Stimulated activated naive CD8-positive, alpha-beta T cell treated with anti-CD3 and anti-CD28 coated beads, Interleukin-15, Interleukin-2, amounts not matched to agents 100 U/mL and 50 U/mL, for 24 hours (primary cell): ENCODE results near the gene SYTL5.

Experiments
- ATAC-seq: fragments of 150-1000 bp; cut with Tn5 transposase; one replicate; pipeline ENCODE4 v1.10.0; 2021
- DNase-seq: peaks from one replicate; pipeline ENCODE4 v3.0.0; 2021

The SYTL5 gene

DNA sequence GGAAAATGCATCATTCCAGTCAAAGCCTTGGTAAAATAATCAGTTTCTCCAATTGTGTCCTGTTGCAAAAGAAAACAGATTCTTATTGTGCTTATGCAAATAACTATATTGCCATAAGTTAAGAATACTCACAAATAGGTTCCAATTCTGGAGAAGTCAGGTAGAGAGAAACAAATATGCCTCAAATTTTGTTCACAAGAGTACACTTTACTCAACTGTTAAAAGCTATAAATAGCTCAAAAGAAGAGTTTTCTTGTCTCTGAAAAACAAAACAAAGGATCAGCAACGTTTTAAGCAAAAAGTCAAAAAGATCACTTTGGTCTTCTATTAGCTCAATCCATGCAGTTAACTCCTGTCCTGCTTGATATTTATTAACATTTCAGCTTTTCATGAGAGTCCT, 21.9 kb downstream of the SYTL5 start:
- no peak for ATAC-seq
- DNase-seq = no peak

- ATAC-seq (no peak), DNase-seq (no peak)
Observed at GRCh38 chrX:38036466-38036865, 30.1 kb downstream of the SYTL5 start.

GRCh38 chrX:38038501-38038900, 32.1 kb downstream of the SYTL5 start:
- DNase-seq (no peak), ATAC-seq (no peak)

DNA sequence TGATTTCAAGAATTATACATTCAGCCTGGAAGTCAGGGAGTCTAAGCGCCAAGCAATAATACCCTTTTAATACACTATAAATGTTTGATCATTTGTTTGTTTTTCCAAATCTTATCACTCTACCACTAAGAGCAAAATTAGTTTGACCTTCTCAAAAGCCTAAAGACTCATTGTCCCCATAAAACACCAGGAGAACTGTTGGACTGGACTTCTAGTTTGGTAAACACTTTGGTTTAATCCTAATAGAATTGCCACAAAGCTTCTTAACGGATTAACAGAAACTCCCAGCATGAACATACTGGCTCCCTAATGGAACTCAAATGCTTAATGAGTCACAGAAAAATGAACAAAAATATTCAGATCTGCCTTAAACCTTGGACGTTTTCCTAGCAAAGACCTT, 34.9 kb downstream of the SYTL5 start:
- DNase-seq (no peak), ATAC-seq (no peak)

DNA sequence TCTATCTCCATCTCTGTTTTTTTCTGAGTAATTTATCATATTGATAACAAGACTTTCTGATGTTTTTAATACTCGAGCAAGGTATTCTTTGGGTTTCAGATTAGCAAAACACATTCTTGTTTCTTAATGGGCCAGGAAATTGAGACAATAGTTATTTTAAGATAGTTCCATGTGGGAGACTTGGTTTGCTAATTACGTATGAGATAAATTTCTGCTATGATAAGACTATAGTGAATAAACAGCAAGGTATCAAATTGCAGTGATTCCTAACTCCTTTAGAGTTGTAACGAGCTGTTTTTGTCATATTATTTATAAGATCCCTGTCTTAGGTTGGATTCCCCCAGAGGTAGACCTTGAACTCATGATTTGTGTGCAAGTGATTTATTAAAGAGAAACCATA, 38.3 kb downstream of the SYTL5 start:
- ATAC-seq = no peak
- no peak for DNase-seq

DNA sequence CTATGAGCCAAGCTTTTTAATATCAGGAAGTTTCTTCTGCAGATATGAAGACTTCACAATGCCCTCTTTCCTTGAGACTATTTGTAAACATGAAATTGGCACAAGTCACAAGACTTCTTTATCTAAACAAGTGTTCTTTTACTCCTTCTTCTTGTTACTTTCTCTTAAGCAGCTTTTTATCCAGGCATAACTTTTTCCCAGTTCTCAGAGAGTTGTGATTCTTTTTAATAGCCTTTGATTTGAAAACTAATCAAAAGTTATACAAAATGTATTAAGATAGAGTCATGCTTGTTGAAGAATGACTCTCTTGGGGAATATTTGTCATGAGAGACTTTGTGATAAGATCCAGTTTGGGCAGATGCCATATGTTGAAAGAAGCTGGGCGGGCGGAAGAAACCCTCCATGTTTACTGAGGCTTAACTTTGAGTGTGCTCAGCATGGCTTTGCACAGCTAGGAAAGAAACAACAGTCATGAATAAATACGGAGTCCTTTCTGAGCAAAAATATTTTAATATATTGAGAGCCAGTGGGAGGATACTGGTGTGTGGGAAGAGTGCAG, 39.3 kb downstream of the SYTL5 start:
- ATAC-seq = no peak
- DNase-seq = no peak

DNA sequence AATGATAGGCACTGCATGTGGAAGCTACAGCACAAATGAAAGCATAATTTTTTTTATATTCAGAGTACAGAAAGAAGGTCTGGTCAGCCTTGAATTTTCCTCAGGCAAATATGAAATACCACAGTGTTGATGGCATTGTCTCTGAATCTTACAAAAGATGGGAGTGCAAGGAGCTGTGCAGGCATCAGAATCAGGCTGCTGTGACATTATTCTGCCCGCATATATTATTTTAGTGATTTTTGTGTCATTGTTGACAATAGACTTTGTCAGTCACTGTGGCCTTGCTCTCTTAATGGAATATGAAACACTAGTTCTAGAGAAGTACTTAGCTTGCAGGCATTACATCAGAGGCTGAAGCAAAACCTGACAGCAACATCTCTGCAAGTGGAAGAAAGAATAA, 42.5 kb downstream of the SYTL5 start:
- ATAC-seq (no peak), DNase-seq (no peak)

- no peak for ATAC-seq
- no peak for DNase-seq
Observed at GRCh38 chrX:38050806-38051205, 44.5 kb downstream of the SYTL5 start.

- DNase-seq (no peak), ATAC-seq (peak; percentile 68)
Observed at GRCh38 chrX:38052096-38052495, 45.7 kb downstream of the SYTL5 start.

- no peak for ATAC-seq
- DNase-seq = no peak
Observed at GRCh38 chrX:38055170-38055847, 49.0 kb downstream of the SYTL5 start.

GRCh38 chrX:38060331-38060878, 54.1 kb downstream of the SYTL5 start:
- no peak for DNase-seq

DNA sequence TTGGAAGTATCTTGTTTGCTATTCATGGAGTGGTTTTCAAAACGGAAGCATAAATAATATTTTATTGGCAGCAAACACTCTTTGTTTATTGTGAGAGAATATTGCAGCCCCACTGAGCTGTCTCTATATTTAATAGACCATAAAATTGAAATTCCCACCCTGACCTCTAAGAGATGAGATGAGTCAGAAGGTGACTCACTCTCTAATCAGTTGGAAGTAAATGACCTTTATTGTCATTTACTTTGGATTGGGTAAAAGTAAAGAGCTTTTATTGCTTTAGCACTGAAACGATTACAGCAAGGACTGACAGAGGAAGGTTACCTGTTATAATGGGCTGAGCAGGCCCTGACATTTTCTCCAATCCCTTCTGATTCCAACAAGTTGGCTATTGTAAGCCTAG, 55.0 kb downstream of the SYTL5 start:
- DNase-seq = no peak
- ATAC-seq = no peak

More at GRCh38 chrX:38060331-38060878, 54.1 kb downstream of the SYTL5 start:
- no peak for ATAC-seq

DNA sequence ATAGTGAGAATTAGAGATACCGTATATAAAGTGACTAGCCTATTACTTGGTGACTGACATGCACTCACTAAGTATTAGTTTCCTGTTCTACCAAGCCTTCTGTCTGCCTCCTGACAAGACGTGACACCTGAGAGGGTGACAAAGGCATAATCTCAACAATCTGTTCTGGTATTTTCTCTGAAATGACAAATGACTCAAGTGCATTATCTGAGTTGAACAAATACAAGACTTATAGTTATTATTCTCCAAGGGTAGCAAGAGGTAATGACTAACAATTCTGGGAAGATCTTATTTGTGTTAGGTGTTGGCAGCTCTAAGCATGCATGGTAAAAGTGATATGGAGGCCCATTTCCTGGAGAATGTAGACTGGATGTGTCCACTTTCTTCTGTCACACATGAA, 60.6 kb downstream of the SYTL5 start:
- DNase-seq (no peak), ATAC-seq (no peak)

GRCh38 chrX:38069273-38069672, 62.9 kb downstream of the SYTL5 start:
- ATAC-seq = no peak
- no peak for DNase-seq

GRCh38 chrX:38069991-38070390, 63.6 kb downstream of the SYTL5 start:
- no peak for ATAC-seq
- no peak for DNase-seq

DNA sequence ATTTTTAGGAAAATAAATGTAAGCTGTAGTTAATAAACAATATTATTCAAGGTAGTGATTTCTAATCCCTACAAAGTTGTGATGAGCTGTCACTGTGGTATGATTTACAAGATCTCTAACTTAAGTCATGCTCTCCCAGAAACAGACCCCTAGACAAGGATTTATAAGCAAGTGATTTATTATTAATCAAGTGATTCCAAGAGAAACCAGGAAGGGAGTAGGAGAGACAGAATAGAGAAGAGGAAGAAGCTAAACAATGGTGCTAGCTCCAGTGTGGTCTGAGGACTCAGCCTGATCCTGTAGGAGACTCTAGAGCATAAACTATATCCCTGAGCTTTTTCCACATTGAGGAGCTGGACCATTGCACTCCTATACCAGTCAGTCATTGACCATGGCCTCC, 73.1 kb downstream of the SYTL5 start:
- DNase-seq = no peak

GRCh38 chrX:38080808-38081207, 74.5 kb downstream of the SYTL5 start:
- DNase-seq = no peak
- no peak for ATAC-seq

More for the DNA sequence above, 73.1 kb downstream of the SYTL5 start:
- ATAC-seq = no peak

GRCh38 chrX:38081909-38082308, 75.6 kb downstream of the SYTL5 start:
- DNase-seq (no peak), ATAC-seq (no peak)

DNA sequence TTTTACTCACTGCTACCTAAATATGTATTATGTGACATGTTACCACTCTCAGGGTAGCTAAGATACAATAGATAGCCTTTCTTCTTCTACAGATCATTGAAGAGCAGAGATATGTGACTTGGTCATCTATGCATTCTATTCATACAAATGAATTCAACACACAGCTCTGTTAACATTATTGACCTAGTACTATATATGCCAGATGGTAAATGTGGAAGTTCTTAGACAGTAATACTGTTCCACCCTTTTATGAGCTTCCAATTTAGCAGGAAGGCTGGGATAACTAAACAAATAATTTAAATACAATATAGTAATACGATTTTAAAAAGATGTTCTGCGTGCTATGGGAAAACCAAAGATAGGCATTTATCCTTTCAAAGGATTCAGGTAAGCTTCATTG, 76.0 kb downstream of the SYTL5 start:
- ATAC-seq (no peak), DNase-seq (no peak)

GRCh38 chrX:38085813-38086212, 79.5 kb downstream of the SYTL5 start:
- DNase-seq (no peak), ATAC-seq (no peak)

GRCh38 chrX:38086451-38087215, 80.3 kb downstream of the SYTL5 start:
- ATAC-seq = no peak

DNA sequence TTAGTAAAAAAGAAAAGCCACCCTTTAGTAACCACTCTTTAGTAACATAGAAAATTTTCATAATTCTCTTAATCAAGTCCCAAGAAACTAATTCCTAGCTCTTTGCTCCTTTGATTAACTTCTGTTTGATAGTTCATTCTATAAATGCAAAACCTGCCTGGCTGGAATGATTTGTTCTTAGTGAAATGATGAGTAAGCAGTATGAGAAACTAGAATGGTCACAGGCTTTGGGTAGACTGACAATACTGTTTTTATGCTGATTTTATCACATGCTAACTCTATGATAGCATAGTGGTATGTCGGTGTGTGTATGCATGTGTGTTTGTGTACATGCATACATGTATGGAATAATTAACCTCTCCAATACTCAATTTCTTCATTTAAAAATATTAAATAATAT, 81.2 kb downstream of the SYTL5 start:
- DNase-seq (no peak), ATAC-seq (no peak)

More at GRCh38 chrX:38086451-38087215, 80.3 kb downstream of the SYTL5 start:
- DNase-seq = no peak
